HG02623 (cell line): Measurements from ENCODE around the gene SLCO4A1.

Experiments used
- ATAC-seq: cut with Tn5 transposase; IDR thresholded peaks from one replicate; pipeline ENCODE4 v1.9.1; 2021; ENCODE audit warnings: moderate library complexity; ENCODE audit not compliant: unreplicated experiment

The SLCO4A1 gene

GRCh38 chr20:62650551-62651284 is 8.4 kb downstream of the SLCO4A1 start:
- ATAC-seq, result no peak

- ATAC-seq, result peak; percentile 43
Measured at GRCh38 chr20:62651285-62652021, 9.2 kb downstream of the SLCO4A1 start.

GRCh38 chr20:62652041-62652893 is 10.0 kb downstream of the SLCO4A1 start:
- ATAC-seq, result peak; percentile 52

- no peak for ATAC-seq
Measured at GRCh38 chr20:62652894-62653305, 10.6 kb downstream of the SLCO4A1 start.

- no peak for ATAC-seq
Measured at GRCh38 chr20:62653373-62653772, 11.1 kb downstream of the SLCO4A1 start.

- no peak for ATAC-seq
Measured at GRCh38 chr20:62653951-62654685, 11.8 kb downstream of the SLCO4A1 start.

- no peak for ATAC-seq
Measured at GRCh38 chr20:62655282-62656196, 13.2 kb downstream of the SLCO4A1 start.

- ATAC-seq, result no peak
Measured at GRCh38 chr20:62656197-62656918, 14.1 kb downstream of the SLCO4A1 start.

- ATAC-seq, result no peak
Measured at GRCh38 chr20:62656919-62657588, 14.8 kb downstream of the SLCO4A1 start.

GRCh38 chr20:62657589-62657942 is 15.3 kb downstream of the SLCO4A1 start:
- ATAC-seq, result no peak

- no peak for ATAC-seq
Measured at GRCh38 chr20:62657956-62658355, 15.7 kb downstream of the SLCO4A1 start.

- ATAC-seq, result no peak
Measured at GRCh38 chr20:62658593-62659178, 16.4 kb downstream of the SLCO4A1 start.

GRCh38 chr20:62659488-62660239 is 17.4 kb downstream of the SLCO4A1 start:
- no peak for ATAC-seq

GRCh38 chr20:62660240-62660615 is 17.9 kb downstream of the SLCO4A1 start:
- no peak for ATAC-seq

- ATAC-seq, result no peak
Measured at GRCh38 chr20:62660768-62661167, 18.5 kb downstream of the SLCO4A1 start.

- ATAC-seq, result no peak
Measured at GRCh38 chr20:62661647-62662046, 19.3 kb downstream of the SLCO4A1 start.

- no peak for ATAC-seq
Measured at GRCh38 chr20:62662422-62662821, 20.1 kb downstream of the SLCO4A1 start.
